HG03060 (cell line): ENCODE data around the gene MACROD1.

Source experiments
- ATAC-seq: cut with Tn5 transposase; IDR thresholded peaks from one replicate; pipeline ENCODE4 v1.9.1; 2021; ENCODE audit warnings: low read depth, moderate number of reproducible peaks; ENCODE audit not compliant: unreplicated experiment

MACROD1 gene

DNA sequence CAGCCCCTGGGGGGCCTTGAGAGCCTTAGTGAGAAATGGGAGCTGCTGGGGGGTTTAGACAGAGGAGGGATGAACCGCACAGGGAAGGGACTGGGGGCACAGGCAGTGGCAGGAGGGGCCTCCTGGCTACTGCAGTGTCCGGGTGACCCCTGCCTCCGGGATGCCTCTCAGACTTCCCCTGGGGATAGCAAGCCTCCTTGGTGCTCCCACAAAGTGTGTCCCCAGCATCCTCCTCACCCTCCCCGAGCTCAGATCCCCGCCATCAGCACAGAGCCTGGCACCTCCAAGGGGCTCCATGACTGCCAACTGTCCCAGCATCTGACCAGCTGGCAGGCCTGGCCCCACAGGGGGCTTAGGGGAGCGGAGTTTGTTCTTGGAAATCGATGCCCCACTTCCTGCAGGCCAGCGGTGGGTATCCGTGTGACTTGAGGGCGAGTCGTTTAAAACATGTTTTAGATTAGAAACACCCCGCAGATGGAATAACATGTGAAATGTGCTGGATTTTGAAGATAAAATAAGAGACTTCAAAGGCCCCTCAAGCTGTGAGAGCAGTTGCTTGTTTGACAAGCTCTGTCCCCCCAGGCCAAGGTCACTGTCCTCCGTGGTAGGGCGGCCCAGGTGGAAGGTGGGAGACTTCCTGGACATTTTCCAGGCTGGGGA lies 143.7 kb downstream of the MACROD1 start:
- no peak for ATAC-seq

- ATAC-seq: no peak
Measured at GRCh38 chr11:64021757-64022093, 144.2 kb downstream of the MACROD1 start.

- ATAC-seq: no peak
Measured at GRCh38 chr11:64020976-64021756, 144.7 kb downstream of the MACROD1 start.

DNA sequence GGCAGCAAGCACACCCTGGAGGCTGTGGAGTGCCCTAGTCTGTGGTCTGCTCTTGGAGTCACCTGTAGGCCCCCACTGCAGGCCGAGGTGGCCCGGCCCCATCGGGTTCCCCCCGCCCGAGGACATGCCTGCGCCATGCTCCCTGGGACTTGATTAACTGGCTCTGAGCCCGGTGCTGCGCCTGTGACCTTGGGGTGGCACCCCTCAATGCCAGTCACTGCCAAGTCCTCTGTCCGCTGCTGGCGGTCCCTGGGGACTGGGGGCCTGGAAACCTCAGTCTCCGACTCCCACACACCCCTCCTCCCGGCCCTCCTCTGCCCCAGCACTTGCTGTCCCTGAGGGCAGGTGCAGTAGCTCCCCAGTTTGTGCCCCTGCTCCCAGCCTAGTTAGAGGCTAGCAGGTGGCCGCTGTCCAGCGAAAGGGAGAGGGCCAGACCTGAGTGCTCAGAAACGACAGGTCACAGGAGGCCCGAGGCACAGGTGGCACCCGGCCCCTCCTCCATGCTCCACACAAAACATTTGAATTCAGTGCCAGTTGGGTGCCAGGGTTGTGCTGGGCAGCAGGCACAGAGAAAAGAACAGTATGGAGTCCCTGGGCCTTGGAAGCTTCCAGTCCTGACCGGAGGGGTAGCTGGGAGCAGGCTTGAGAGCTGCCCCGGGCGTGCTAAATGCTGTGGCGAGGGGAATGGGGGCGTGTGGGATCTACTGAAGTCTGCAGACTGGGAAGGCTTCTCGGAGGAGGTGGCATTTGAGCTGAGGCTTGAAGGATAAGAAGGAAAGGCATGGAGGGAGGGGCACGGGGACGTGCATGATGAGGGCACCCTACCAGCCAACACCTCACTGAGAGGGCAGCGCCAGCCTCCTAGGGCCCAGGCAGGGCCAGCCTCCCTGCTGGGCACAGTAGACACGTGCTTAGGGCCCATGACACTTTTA lies 146.5 kb downstream of the MACROD1 start:
- no peak for ATAC-seq

DNA sequence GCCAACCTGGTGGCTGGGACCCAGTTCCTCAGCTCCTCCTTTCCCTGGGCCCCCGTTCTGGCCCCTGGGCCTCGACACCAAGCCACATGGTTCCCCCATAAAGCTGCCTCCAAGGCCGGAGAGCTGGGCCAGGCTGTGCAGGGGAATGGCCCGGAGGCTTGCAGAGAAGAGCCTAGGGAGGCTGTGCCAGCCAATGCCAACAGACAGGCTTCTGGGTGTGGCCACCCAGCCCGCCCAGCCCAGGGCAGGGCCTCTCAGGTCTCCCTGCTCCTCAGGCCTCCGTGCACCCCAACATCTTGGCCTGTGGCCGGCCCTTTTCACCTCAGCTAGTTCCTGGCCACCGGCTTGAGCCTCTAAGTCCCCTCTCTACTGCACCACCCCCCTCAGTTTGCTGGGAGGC lies 147.6 kb downstream of the MACROD1 start:
- ATAC-seq: no peak

- no peak for ATAC-seq
Measured at GRCh38 chr11:64017945-64018224, 148.0 kb downstream of the MACROD1 start.

- ATAC-seq: no peak
Measured at GRCh38 chr11:64015935-64016845, 149.7 kb downstream of the MACROD1 start.

DNA sequence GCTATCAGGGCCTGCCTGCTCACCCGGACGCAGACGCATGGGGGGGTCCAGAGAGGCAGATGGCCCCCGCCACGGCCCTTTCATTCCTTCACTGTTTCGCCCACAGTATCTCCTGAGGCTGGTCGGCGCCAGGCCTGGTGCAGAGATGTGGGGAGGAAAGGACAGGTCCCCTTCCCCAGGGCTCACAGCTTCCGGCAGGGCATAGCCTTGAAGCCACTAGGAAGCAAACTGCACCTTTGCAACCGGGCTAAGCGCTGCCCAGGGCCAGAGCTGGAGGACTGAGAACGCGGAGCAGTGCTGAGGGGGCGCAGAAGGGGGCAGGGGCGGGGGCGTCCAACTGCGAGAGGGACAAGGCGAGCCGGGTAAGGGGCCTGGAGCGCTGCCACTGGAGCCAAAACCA lies 150.4 kb downstream of the MACROD1 start:
- ATAC-seq: no peak

DNA sequence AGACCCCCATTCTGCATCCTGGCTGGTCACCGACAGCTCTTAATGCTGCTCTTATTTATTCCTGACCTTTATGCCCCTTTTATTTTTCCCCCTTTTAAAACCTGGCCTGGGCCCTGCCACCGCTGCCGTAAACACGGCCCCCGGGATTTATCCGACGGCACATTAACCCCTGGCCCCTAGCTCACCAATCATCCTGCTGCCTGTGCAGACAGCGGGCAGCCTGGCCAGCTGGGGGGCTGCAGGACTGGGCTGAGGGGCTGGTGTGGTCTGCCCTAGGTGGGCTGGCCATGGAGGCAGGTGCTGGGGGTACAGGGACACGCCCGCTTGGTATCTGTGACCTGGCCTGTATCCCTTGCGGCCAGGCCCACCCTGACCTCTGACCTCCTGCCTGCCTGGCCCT lies 151.6 kb downstream of the MACROD1 start:
- ATAC-seq: no peak

DNA sequence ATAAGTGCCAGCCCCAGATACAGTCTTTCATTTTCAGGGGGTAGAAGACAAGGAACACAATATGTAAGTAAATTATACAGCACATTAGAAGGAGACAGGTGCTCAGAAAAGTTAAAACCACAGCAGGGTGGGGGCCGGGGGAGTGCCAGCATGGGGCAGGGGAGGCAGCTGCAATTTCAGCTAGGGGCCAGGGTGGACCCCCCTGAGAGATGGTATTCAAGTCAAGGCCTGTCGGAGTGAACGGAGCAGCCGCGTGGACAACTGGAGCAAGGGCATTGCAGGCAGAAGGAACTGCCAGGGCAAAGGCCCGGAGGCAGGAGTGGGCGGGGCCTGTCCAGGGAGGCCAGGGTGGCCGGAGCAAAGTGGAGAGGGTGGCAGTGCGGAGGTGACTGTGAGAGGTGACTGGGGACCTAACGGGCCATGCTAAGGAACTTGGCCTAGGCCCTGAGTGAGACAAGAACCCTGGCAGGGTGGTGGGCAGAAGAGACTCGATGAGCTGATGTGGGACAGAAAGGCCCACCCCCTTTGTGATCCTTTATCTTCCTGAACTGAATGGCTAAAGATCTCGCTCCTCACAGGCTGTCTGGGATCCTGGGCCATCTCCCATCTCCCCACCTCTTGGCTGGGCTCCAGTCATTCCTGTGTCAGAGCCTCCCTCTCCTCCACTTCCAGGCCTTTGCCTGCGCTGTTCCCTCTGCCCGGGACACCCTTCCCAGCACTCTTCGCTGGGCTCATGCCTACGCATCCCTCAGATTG lies 152.6 kb downstream of the MACROD1 start:
- ATAC-seq: no peak

- ATAC-seq: no peak
Measured at GRCh38 chr11:64011371-64011770, 154.5 kb downstream of the MACROD1 start.

GRCh38 chr11:64010783-64011182 lies 155.1 kb downstream of the MACROD1 start:
- ATAC-seq: no peak

DNA sequence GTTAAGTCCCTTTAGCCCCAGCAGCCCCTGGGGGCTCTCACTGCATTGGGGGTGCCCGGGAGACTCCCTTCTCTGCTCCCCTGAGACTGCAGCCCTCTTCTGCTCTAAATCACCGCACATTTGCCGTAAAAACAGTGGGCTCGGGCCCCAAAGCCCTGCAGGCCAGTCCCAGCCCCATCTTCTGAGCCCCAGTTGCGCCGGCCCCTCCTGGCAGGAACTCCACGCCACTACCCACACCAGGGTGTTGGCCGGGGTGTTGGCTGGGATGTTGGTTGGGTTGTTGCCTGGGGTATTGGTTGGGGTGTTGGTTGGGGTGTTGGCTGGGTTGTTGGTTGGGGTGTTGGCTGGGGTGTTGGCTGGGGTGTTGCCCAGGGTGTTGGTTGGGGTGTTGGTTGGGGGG lies 156.2 kb downstream of the MACROD1 start:
- no peak for ATAC-seq

- ATAC-seq: no peak
Measured at GRCh38 chr11:64008914-64009633, 156.8 kb downstream of the MACROD1 start.

GRCh38 chr11:64008283-64008913 lies 157.5 kb downstream of the MACROD1 start:
- no peak for ATAC-seq

- no peak for ATAC-seq
Measured at GRCh38 chr11:64007629-64008282, 158.2 kb downstream of the MACROD1 start.

DNA sequence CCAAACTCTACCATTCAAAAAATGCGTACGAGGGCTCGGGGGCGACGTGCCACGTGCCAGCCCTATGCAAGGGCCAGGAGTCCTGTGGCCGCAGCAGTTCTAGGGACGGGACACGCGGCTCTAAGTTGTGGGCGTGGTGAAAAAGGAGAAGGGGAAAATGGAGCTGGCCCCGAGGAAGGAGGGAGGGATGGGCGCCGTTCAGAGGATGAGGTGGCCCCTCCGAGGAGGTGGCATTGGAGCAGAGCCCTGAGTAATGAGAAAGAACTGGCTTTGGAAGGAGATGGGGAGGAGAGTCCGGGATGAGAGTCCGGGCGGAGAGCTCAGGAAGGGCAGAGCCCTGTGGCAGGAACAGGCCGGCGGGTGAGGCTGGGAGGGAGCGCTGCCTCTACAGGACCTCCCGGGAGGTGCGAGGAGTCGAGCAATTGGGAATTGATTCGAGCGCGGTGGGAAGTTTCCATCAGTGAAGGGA lies 158.7 kb downstream of the MACROD1 start:
- no peak for ATAC-seq

GRCh38 chr11:64006398-64006797 lies 159.5 kb downstream of the MACROD1 start:
- ATAC-seq: no peak
